ENCODE results near the gene RDH14. TPM values are rescaled to one million over a fixed set of nuclear protein-coding genes. Genes with fewer than 3 reads are reported as not detected.

Gene RDH14
- total RNA-seq, 4 donors from 2014 or later, result 11.8 to 24.4 (median 17.7) TPM

DNA sequence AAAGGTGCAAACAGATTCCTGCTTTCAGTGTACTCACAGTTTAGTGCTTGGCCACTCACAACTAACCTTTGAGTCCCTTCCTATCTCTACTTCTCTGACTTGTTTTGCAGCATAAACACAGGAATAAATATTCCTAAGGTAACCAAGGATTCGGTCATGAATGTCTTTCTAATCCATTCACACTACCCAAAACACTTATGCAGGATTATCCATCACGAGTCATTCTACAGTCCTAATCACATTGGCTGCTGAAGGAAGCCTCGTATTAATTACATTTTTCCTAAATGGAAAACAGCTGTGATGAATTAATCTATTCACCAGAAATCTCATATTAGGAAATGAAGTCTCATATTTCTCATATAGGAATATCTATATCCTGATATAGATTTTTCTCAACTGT is 16.3 kb downstream of the RDH14 start:
- Histone ChIP-seq H3K27ac (no peak overlapping the region), H3K4me3 (no peak overlapping the region), H3K9me3 (no peaks in the 10 kb centered on the region), H3K4me1 (peaks cover 0 to 9% (median 0%) of the 10 kb centered on the region in 3 donors), H3K27me3 (no peaks in the 10 kb centered on the region), H3K36me3 (no peaks in the 10 kb centered on the region)
- 52 to 55% methylated on average over 3 of the region's 3 CpGs for WGBS, 2 donors
- no peak for TF ChIP-seq POLR2A (IDR thresholded peaks at IDR 0.05)
- TF ChIP-seq, protein P1, sequence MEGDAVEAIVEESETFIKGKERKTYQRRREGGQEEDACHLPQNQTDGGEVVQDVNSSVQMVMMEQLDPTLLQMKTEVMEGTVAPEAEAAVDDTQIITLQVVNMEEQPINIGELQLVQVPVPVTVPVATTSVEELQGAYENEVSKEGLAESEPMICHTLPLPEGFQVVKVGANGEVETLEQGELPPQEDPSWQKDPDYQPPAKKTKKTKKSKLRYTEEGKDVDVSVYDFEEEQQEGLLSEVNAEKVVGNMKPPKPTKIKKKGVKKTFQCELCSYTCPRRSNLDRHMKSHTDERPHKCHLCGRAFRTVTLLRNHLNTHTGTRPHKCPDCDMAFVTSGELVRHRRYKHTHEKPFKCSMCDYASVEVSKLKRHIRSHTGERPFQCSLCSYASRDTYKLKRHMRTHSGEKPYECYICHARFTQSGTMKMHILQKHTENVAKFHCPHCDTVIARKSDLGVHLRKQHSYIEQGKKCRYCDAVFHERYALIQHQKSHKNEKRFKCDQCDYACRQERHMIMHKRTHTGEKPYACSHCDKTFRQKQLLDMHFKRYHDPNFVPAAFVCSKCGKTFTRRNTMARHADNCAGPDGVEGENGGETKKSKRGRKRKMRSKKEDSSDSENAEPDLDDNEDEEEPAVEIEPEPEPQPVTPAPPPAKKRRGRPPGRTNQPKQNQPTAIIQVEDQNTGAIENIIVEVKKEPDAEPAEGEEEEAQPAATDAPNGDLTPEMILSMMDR (IDR thresholded peaks at IDR 0.05), result no peak
- intact Hi-C loops (cut with DNase I), result no loop called here
- no peak for DNase-seq

DNA sequence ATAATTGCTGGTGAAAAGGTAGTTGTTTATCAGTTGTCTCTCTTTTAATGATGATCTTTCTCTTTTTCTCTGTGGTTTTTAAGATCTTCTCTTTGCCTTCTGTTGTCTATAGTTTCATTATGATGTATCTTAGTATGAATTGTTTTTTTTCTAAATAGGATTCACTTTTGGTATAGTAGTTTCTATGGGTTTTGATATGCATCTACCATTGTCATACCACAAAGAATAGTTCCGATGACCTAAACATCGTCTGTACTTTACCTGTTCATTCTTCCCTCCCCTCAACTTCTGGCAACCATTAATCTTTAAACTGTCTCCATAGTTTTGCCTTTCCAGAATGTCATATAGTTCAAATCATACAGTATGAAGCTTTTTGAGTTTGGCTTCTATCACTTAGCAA is 19.6 kb downstream of the RDH14 start:
- Histone ChIP-seq H3K9me3 (no peaks in the 10 kb centered on the region), H3K36me3 (no peaks in the 10 kb centered on the region), H3K4me3 (no peak overlapping the region), H3K27me3 (no peaks in the 10 kb centered on the region), H3K27ac (no peak overlapping the region), H3K4me1 (peaks cover 0 to 8% (median 0%) of the 10 kb centered on the region in 3 donors)
- DNase-seq, result no peak
- intact Hi-C loops (cut with DNase I), result no loop called here
- TF ChIP-seq, protein P1 (IDR thresholded peaks at IDR 0.05), result no peak
- no peak for TF ChIP-seq POLR2A (IDR thresholded peaks at IDR 0.05)
- WGBS, 2 donors, result 80 to 89% methylated on average over 2 of the region's 2 CpGs

DNA sequence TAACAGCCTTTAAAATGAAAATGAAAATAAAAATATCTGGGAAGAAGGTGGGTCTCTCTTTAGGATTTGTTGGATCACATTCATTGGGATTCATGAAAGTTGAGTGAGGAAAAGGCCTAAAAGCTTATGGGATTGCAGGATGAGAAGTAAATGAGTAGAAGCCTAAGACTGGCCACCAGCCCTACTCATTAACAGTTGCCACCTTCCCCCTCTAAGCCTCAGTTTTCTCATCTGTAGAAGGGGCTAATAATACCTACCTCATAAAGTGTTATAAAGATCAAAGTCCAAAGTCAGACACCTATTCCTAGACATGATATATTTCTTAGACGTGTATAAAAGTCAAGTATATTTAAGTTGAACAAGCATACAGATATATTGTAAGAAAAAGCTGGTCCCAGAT is 23.8 kb downstream of the RDH14 start:
- DNase-seq, result no peak
- Histone ChIP-seq H3K36me3 (no peaks in the 10 kb centered on the region), H3K27ac (no peak overlapping the region), H3K4me3 (no peak overlapping the region), H3K27me3 (no peaks in the 10 kb centered on the region), H3K9me3 (no peaks in the 10 kb centered on the region), H3K4me1 (peaks cover 0 to 11% (median 0%) of the 10 kb centered on the region in 3 donors)
- intact Hi-C loops (cut with DNase I), result no loop called here
- no peak for TF ChIP-seq POLR2A (IDR thresholded peaks at IDR 0.05)
- TF ChIP-seq, protein P1 (IDR thresholded peaks at IDR 0.05), result no peak
- WGBS, 2 donors, result 77 to 82% methylated on average over 1 of the region's 1 CpG

DNA sequence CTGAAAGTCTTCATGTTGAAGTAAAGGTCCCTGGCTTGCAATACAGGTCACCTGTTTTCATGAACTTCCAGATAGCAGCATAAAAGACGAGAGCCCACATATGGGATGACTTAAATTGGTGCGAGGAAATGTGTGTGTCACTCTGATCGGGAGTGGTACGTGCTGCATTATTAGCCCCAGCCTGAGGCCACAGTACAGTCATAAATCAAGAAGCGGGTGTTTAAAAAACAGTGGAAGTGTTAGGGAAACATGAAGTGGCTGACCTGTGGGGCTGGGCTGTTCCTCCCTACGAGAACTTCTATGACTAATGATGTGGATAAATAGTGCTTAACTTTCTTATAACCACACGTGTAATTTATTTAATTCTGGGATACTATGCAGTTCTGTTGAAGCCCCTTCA is 24.4 kb downstream of the RDH14 start:
- Histone ChIP-seq H3K4me3 (no peak overlapping the region), H3K27me3 (no peaks in the 10 kb centered on the region), H3K36me3 (no peaks in the 10 kb centered on the region), H3K9me3 (no peaks in the 10 kb centered on the region), H3K4me1 (peaks cover 0 to 11% (median 0%) of the 10 kb centered on the region in 3 donors), H3K27ac (no peak overlapping the region)
- no peak for DNase-seq
- intact Hi-C loops (cut with DNase I), result no loop called here
- WGBS, 2 donors, result 7 to 19% methylated on average over 7 of the region's 7 CpGs
- TF ChIP-seq, protein P1 (IDR thresholded peaks at IDR 0.05), result no peak
- TF ChIP-seq POLR2A (IDR thresholded peaks at IDR 0.05), result no peak

DNA sequence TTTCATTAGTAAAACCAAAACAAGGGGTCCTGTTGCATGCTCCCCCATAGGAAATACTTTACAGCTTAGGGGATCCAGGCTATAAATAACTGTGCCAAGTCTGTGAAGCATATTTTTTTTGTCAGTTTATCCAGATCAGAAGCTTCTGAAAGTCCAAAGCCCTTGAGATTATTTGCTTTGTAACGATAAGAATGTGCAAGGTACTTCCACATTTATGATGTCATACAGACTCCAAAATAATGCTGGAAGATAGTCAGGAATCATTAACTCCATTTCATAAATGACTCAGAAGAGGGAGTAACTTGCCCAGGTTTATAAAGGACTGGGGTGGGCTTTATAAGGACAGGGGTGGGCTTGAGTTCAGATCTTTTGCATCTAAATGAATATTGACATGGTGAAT is 29.3 kb downstream of the RDH14 start:
- intact Hi-C loops (cut with DNase I), result no loop called here
- Histone ChIP-seq H3K27ac (no peak overlapping the region), H3K9me3 (no peaks in the 10 kb centered on the region), H3K4me3 (no peak overlapping the region), H3K36me3 (no peaks in the 10 kb centered on the region), H3K27me3 (no peaks in the 10 kb centered on the region), H3K4me1 (peaks cover 0 to 5% (median 0%) of the 10 kb centered on the region in 3 donors)
- 38% methylated on average over 1 of the region's 1 CpG; no CpG with 5 or more reads in 1 of the 2 donors for WGBS, 2 donors
- TF ChIP-seq, protein P1 (IDR thresholded peaks at IDR 0.05), result no peak
- TF ChIP-seq POLR2A (IDR thresholded peaks at IDR 0.05), result no peak
- no peak for DNase-seq
